Activated CD4-positive, alpha-beta T cell treated with anti-CD3 and anti-CD28 coated beads for 4 hours (primary cell): ENCODE results near the gene THTPA.
"Not testable (repeated sequence)": the region's sequence is repeated elsewhere in the genome, so short reads cannot be mapped to it uniquely, and the experiment has no call there.

Experiments
- DNase-seq, 2 donors: peaks; one replicate each; pipeline ENCODE4 v3.0.0-alpha.2; 2020

Gene THTPA

DNA sequence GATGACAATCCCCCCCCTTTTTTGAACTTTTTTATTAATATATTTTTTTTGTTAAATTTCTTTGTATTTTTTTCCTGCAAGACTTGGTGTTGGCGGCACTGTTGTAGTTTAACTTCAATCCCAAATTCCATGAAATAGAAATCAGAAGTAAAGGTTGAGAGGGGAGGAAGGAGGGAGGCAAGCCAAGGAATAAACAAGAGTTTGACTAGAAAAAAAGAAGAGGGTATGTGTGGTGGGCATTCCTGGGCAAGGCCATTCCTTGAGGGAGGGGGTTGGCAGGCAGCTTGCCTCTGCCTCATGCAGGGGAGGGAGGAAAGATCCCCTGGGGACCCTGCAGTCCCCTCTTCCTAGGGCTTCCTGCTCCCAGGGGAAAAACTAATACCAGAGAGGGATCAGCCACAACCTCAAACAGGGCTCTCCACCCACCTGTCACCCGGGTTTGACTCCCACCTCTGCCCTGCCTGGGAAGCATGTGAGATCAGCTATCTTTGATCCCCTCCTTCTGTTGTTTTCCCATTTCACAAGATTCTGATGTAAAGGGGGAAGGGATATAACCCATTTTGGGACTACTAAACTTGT is 12.0 kb downstream of the THTPA start:
- DNase-seq: no peak

DNA sequence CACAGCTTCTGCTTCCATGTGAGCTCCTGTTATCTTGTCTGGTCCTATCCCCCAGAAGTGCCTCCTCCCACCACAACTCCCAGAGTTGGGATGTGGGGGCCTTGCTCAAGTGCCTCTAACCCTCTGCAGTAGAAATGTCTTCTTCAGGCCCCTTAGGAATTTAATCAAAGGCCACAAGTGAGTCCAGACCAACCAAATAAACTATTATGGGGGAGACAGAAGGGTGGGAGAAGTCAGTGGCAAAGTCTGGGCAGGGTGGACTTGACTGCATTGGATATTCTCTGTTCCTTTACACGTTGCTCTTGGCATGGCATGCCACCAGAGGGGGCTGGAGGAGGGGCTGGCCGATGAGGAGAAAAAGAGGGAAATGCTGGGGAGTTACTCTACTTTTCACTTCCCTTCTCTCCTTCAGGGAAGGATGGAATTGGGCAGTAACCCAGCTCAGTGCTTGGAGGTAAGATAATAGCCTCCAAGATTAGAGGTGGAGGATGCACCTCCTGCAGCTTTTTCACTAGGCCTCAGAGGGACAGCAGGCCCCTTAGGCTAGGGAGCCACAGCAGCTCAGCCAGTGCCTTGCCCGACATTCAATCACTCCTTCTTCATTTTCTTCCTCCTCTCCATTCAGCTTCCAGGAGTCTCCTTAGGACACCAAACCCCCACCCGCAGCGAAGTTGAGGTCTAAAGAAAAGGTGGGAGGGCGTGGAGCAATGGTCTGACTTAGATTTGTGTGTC is 12.7 kb downstream of the THTPA start:
- DNase-seq: no peak

DNA sequence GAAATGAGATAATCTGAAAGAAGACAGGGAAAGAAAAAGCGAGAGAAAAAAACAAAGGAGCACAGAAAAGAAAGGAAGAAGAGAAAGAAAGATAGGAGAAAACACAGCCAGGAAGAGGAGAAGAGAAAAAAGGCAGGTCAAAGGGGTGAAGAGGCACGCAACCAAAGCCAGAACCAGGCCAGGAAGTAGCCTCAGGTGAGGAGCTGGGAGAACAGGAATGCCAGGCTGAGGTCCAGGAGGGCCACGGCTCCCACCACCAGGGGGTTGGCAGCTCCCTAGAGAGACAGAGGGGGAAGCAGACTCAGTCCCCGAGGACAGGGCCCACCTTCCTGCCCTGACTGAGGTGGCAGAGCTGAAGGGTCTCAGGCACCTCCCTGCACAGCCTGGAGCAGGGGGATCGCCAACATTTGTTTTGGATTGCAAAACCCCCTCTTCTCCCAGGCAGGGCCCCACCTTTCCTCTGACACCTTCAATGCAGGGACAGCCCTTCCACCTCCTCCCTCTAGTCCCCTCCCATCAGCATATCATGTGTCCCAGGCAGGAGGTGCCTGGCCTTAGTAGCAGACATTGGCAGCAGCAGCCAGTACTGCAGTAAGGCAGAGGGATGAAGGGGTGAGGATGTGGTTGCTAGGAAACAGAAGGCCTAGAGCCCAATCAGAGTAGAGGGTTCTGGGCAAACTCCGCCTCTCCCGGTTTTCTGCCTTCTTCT is 13.5 kb downstream of the THTPA start:
- no peak for DNase-seq

DNA sequence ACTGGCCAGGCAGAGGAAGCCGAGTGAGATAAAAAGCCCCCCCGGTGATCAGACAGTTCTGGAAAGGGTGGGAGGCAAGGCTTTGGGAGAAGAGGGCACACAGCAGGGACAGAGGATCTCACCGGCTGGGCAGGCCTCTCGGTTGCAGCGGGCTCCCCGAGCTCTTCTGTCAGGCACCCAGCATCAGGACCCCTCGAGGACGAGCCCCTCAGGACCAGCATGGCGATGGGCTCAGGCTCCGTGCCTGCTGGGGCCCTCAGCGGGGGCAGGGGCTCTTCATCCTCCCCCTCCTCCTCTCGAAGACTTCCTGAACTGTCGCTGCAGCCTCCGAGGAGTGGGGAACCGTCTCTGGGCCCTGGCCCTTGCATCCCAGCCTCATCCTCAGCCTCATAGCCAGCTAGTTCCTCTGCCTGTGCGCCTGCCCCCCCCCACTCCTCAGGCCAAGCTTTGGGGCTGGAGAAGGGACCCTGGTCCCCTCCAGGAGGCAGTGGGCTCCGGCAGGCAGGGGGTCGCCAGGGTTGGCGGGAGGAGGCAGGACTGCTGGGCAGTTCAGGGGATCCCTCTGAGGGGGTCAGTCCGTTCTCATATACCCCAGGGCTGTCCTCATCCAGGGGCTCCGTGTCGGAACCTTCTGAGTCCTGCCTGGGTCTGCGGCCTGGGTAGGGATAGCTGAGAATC is 14.9 kb downstream of the THTPA start:
- DNase-seq: no peak

DNA sequence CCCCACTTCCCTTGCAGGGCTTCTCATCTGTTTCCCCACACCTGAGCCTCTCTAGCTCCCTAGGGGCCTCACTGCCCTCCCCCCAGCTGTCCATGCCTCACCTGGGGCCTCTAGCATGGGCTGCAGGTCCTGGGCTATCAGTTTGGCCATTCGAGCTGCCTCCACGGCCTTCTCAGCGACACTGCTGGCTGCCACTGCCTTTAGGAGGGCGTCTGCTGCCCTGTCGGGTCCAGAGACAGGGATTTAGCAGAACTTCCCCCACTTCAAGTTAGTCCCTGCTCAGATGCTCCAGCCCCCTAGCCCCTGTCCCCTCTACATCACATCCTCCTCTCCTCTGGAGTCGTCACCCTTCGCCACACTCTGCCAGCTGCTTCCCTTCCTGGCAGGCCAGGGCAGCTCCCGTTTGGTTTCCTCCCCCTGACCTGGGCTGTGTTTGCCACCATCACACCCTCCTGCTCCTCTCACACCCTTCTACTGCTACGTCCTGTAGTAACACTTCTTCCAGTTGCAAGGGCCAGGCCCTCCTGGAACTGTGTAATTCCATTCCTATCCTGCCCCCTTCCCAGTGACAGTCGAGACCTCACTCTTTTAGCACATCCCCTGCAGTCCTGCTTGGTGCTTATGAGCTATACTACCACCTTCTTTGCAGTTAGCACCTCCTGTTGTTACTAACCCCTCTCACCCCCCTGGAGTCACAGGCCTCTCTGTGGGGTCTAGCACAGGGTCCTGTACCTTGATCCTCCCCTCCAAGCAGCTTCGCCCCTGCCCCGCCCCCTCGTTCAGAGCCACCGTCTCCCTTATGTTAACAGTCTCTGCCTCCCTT is 15.8 kb downstream of the THTPA start:
- no peak for DNase-seq

DNA sequence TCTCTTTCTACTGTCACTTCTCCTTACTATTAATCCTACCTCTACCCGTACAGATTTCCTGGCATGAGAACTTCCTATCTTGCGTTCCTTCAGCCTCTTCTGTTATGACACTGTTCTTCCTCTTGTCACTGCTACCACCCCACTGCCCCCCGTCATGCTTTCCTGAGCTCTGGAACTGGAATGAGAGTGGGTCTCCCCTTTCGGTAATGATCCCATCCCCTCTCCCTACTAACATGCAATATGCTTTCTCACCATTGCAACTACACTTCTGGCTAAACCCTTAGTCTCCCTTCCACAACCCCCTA is 16.4 kb downstream of the THTPA start:
- no peak for DNase-seq

DNA sequence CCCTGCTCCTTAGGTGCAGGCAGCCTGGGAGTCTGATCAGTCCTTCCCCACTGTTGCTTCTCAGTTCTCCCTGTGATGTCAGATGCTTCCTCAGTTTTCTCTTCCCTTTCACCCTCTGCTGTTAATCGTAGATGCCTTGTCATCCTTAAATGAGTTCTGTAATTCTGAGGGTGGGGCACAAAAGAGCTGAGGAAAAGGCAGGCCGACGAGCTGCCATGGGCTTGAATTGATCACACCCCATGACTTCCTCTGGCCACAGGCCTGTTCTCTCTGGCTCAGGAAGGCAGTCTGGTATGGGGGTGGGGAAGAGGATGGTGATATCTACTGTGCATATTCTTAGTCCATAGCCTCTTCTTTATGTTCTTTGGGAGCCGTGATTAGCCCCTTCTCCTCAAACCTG is 16.8 kb downstream of the THTPA start:
- no peak for DNase-seq

DNA sequence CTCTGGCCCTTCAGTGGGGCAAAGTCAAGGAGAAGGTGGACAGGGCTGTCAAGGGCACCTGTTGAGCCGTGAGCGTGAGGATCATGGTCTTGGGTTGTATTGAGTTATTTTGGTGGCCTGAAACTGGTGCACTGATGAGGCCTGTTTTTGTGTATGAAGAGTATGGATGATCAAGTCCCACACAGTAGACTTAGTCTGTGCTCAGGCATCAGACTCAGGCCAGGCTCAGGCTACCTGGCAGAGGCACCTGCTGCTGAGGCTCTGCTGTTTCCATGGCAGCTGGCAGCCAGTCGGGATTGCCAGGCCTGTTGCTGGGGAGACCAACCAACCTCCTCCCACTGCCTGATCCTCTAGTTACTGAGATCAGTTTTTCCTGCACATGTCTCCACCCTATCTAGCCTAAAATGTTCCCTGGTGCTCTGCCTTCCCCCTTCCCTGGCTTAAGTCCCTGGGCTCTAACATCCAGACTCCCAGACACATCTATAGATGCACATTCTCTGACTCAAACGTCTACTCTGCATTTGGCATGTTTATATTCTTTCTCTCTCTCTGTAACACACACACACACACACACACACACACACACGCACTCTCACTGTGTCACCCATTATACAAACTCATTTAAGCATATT is 17.4 kb downstream of the THTPA start:
- DNase-seq: no peak

DNA sequence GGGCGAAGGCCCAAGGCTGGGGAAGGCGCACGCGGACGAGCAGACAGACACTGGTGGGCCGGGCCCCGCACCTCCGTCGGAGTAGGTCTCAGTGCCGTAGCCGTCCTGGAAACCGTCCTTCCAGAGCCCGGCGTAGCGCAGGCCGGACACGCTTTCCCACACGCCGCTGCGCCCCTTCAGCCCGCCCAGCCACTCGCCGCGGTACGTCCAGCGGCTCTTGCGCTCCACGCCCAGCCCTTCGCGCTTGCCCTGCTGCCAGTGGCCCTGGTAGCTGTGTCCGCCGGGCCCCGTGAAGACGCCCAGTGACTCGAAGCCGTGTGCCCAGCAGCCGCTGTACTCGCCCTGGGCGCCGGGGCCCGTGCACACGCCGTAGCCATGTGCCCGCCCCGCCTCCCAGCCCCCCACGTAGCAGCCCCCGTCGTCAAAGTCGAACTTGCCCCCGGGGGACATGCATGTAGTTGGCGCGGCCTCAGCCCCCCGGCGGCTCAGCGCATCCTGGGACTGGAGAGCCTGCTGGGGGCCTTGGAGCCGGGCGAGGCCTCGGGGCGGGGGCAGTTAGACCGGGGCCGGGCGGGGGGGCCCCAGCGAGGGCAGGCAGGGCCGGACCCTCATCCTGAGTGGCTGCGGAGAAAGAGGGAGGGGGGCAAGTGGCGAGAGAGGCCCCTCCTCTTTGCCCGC is 21.1 kb downstream of the THTPA start:
- DNase-seq: no peak

DNA sequence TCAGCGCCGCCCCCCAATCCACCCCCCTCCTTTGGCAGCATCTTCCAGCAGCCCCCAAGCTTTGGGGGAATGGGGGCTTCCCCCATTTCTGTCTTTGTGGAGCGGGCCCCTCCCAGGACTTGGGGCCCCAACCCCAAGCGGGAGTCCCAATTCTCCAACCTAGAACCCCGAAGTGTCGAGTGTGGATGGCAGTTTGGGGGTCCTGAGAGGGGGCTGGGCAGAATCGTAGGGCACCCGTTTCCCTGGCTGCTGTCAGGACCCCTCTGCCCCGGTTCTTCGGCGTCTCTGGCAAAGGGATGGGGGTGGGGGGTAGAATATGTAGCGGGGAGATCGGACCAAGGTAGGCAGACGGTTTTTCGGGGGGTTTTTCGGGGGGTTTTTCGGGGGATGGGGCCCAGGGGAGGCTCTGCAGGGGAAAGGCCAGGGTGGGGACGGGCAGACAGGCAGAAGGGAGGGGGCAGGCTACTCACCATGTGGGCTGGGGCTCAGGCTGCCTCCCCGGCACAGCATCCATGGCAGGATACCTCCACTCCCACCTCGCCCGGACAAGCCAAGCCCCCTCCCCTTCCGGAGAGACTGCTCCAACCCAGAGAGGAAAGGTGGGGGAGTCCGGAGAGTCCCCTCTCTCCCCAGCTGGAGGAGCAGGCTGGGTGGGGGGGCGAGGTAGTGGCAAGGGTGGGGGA is 21.8 kb downstream of the THTPA start:
- DNase-seq: no peak

DNA sequence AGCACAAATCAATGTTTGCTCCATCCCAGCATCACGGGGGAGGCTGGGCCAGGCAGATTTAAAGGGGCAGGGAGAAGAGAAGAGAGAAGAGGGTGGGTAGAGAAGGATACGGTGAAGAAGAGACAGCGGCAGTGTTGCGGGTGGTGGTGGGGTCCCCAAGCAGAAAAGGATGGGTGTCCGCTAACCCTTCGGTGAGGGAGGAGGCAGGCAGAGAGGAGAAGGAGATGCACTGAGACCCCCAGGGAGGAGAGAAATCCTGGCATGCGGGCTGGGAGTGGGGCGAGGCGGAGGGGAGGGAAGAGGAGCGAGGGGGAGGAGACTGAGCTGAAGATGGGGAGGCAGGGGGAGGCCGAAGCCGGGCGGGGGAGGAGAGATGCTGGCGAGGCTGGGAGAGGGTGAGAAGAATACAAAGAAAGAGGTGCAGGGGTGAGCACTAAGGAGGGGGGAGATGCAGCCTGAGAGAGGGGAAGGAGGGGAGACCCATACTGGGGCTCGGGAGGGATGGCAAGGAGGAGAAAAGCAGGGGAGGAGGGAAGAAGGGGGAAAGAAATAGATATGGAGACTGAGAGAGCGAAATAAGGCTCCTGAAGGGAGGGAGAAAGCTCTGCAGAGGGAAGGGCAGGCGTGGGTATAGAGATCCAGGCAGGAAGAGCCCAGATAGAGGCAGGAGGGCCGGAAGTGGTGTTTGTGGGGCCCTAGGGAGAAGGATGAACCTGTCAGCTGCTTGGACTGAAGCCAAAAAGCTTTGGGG is 22.7 kb downstream of the THTPA start, which contains the start of gene JPH4:
JPH4 (minus strand) TSS at position 231 of the 751 bp plus-strand sequence. CDS start 1,337 bp downstream, outside the sequence.
- DNase-seq: no peak

DNA sequence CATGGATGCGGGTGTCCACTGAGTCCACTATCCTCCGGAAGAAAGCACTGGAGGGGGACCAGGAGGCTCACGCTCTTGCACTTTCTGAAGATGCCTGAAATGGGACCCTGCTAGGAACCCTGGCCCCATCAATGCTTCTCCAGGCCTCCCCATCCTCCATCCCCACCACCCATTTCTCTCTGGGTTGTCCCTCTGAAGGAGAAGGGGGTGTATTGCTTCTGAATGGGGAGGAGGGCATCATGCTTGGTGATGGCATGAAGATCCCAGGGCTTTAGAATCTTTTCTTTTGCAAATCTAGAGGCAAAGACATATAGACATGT is 23.2 kb downstream of the THTPA start:
- no peak for DNase-seq

DNA sequence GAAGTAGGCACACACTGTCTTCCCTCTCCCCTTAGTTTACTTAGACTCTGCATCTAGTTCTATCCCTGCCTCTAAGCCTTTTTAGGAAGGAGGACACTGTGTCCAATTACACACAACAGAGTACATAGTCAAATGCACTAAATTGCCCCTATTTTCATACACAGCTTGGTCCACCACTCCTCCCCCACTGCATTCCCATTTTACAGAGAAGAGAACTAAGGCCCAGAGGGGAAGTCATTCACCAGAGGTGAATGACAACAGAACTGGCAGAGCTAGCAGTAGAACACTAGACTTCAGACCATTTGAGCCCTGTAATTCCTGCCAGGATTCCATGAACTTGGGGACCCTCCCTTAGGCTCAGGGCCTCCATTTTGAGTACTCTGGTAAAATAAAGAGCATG is 23.7 kb downstream of the THTPA start:
- DNase-seq: no peak

DNA sequence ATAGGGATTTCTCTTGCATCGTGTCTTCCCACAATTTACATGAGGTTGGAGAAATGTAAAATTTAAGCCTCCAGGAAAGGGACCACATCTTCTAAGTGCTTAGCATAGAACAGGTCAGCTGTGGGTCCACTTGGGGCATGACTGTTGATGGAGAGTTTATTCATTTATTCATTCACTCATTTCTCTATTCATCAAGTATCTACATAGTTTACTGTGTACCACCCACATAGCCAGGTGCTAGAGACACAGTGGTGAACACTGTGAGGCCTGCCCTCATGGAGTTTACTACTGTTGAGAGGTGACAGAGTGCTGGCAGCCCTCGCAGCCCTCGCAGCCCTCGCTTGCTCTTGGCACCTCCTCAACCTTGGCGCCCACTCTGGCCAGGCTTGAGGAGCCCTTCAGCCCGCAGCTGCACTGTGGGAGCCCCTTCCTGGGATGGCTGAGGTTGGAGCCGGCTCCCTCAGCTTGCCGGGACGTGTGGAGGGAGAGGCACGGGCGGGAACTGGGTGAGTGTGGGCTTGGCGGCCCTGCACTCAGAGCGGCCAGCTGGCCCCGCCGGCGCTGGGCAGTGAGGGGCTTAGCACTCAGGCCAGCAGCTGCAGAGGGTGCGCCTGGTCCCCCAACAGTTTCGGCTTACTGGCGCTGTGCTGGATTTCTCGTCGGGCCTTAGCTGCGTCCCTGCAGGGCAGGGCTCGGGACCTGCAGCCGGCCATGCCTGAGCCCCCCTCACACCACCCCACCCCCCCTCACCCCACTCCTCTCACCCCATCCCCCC is 24.3 kb downstream of the THTPA start:
- DNase-seq: no peak

DNA sequence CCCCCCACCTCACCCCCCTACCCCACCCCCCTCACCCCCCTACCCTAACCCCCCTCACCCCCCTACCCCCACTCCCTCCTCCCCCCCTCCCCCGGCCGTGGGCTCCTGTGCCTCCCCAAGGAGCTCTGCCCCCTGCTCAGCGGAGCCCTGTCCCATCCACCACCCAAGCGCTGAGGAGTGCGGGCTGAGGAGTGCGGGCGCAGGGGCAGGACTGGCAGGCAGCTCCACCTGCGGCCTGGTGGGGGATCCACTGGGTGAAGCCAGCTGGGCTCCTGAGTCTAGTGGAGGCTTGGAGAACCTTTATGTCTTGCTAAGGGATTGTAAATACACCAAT is 24.8 kb downstream of the THTPA start:
- DNase-seq: no peak

DNA sequence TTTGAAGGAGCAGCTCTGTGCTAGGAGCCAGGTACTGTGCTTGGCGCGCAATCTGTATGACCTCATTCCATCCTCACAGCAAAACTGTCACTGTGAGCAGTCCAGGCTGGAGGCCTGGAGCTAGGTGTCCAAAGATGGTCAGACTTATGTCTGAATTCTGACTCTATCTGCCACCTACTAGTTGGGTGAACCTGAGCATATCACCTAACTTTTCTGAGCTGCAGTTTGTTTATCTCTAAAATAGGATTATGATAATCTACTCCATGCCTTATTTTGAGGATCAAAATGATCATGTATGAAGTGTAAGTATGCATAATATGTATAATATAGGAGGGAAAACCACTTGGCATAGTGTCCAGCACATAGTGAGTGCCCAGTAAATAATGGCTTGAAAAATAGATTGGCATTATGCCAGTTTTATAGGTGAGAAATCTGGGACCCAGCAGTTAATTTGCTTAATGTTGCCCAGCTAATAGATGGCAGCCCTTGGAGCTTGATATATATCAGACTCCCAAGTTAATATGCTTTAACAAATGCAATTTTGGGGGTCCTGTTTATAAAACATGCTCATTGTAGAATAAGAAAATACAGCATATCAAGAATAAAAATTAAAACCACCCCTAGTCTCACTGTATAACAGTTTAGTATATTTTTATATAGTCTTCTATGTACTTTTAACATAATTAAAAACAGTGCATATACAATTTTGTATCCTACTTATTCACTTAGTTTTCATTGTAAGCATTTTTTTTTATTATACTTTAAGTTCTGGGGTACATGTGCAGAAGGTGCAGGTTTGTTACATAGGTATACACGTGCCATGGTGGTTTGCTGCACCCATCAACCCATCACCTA is 27.1 kb downstream of the THTPA start:
- no peak for DNase-seq

DNA sequence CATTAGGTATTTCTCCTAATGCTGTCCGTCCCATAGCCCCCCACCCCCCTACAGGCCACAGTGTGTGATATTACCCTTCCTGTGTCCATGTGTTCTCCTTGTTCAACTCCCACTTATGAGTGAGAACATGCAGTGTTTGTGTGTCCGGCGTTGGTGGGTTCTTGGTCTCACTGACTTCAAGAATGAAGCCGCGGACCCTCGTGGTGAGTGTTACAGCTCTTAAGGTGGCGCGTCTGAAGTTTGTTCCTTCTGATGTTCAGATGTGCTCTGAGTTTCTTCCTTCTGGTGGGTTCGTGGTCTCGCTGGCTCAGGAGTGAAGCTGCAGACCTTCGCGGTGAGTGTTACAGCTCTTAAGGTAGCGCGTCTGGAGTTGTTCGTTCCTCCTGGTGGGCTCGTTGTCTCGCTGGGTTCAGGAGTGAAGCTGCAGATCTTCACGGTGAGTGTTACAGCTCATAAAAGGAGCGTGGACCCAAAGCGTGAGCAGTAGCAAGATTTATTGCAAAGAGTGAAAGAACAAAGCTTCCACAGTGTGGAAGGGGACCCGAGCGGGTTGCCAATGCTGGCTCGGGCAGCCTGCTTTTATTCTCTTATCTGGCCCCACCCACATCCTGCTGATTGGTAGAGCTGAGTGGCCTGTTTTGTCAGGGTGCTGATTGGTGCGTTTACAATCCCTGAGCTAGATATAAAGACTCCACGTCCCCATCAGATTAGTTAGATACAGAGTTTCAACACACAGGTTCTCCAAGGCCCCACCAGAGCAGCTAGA is 27.9 kb downstream of the THTPA start:
- not testable (repeated sequence) for DNase-seq
